ENCODE data around the gene SMARCA2.

DNA sequence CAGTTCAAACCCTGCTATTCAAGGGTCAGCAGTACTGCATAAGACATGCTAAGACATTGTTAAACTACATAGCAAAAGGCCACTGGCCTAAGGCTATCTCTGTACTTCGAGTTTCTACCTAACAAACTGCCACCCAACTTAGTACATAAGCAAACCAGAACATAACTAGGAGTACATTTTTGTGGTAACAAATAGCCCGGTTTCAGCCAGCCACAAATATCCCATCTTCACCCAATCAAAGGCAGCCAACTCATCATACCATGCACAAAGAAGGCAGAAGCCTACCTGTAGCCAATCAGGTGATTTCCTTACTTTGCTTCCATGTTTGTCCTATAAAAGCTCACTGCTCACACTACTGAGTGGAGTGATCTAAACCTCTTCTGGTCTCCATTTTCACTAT lies 201.4 kb downstream of the SMARCA2 start:
- TF ChIP-seq, protein P1, sequence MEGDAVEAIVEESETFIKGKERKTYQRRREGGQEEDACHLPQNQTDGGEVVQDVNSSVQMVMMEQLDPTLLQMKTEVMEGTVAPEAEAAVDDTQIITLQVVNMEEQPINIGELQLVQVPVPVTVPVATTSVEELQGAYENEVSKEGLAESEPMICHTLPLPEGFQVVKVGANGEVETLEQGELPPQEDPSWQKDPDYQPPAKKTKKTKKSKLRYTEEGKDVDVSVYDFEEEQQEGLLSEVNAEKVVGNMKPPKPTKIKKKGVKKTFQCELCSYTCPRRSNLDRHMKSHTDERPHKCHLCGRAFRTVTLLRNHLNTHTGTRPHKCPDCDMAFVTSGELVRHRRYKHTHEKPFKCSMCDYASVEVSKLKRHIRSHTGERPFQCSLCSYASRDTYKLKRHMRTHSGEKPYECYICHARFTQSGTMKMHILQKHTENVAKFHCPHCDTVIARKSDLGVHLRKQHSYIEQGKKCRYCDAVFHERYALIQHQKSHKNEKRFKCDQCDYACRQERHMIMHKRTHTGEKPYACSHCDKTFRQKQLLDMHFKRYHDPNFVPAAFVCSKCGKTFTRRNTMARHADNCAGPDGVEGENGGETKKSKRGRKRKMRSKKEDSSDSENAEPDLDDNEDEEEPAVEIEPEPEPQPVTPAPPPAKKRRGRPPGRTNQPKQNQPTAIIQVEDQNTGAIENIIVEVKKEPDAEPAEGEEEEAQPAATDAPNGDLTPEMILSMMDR (IDR thresholded peaks at IDR 0.05; ENCODE audit: low read depth, low read length) = no peak
- TF ChIP-seq EZH2phosphoT487 (IDR thresholded peaks at IDR 0.05; ENCODE audit: low read depth) = no peak

Data from OCI-LY3 (cell line).